SK-N-SH (cell line): ENCODE measurements around the gene ATP11C. TPM values are rescaled to one million over a fixed set of nuclear protein-coding genes. Genes with fewer than 3 reads are reported as not detected.

Experiments
- CTCF ChIA-PET: fragments of 300-600, 350-600 bp; formaldehyde crosslinking; extraction: SDS; loops from one replicate; lab custom pipeline; 2021; lab: Yijun Ruan, JAX
- POLR2A ChIA-PET: fragments of 350-600 bp; sonication (Branson Sonifier 250); formaldehyde crosslinking; extraction: SDS; loops from one replicate; lab custom pipeline; 2020; ENCODE audit warnings: antibody characterized with exemption, inconsistent platforms; lab: Yijun Ruan, JAX
- DNase-seq: peaks from one replicate; pipeline ENCODE4 v3.0.0; 2012
- H2AFZ ChIP-seq: fragments of 200-600 bp; sonication (generic); 2 replicates; pipeline ENCODE4 v1.8.1; 2016; ENCODE audit warnings: antibody characterized with exemption, mild to moderate bottlenecking, low read depth
- H3F3A ChIP-seq: fragments of 200-600 bp; sonication (generic); replicated peaks from 2 replicates; pipeline ENCODE3; 2016; ENCODE audit warnings: antibody characterized with exemption, mild to moderate bottlenecking; ENCODE audit not compliant: insufficient read depth
- H3K27ac ChIP-seq, 2 experiments: fragments of 200-500 bp in 1 of 2; fragments of 200-600 bp in 1 of 2; sonication (Bioruptor generic) in 1 of 2; sonication (generic), shearing (Covaris generic) in 1 of 2; 2 replicates each; pipeline versions ENCODE4 v1.5.1 to v1.6.1; 2014 to 2016; ENCODE audit warnings: low read depth in 2 of 2, inconsistent platforms in 1 of 2, low read length in 1 of 2, mild to moderate bottlenecking in 1 of 2, mixed read lengths in 1 of 2
- H3K27me3 ChIP-seq: fragments of 200-600 bp; sonication (generic), shearing (Covaris generic); 2 replicates; pipeline ENCODE4 v1.6.1; 2016; ENCODE audit warnings: mixed run types; ENCODE audit not compliant: insufficient read depth
- H3K36me3 ChIP-seq, 2 experiments: fragments of 200-500 bp in 1 of 2; fragments of 200-600 bp in 1 of 2; sonication (Bioruptor generic) in 1 of 2; sonication (generic) in 1 of 2; replicated peaks in 1 of 2; 2 replicates each; pipeline versions ENCODE3 to v1.5.1; 2014 to 2016; ENCODE audit warnings: low read length in 1 of 2, mild to moderate bottlenecking in 1 of 2; ENCODE audit not compliant: insufficient read depth in 2 of 2, control insufficient read depth in 1 of 2
- H3K4me1 ChIP-seq, 2 experiments: fragments of 200-500 bp in 1 of 2; fragments of 200-600 bp in 1 of 2; sonication (Bioruptor generic) in 1 of 2; sonication (generic), shearing (Covaris generic) in 1 of 2; 2 replicates each; pipeline versions ENCODE4 v1.5.1 to v1.6.1; 2014 to 2016; ENCODE audit warnings: low read depth in 1 of 2, low read length in 1 of 2, mixed run types in 1 of 2; ENCODE audit not compliant: insufficient read depth in 2 of 2, control insufficient read depth in 1 of 2
- H3K4me2 ChIP-seq: fragments of 200-600 bp; sonication (generic), shearing (Covaris generic); 2 replicates; pipeline ENCODE4 v1.6.1; 2017; ENCODE audit warnings: mixed run types
- H3K4me3 ChIP-seq, 2 experiments: fragments of 200-500 bp in 1 of 2; fragments of 200-600 bp in 1 of 2; sonication (Bioruptor generic) in 1 of 2; sonication (generic), shearing (Covaris generic) in 1 of 2; 2 replicates each; pipeline versions ENCODE4 v1.5.1 to v1.8.1; 2014 to 2016; ENCODE audit warnings: low read depth in 2 of 2, inconsistent platforms in 1 of 2, low read length in 1 of 2, mild to moderate bottlenecking in 1 of 2, mixed read lengths in 1 of 2, moderate library complexity in 1 of 2
- H3K79me2 ChIP-seq: fragments of 200-600 bp; sonication (generic); 2 replicates; pipeline ENCODE4 v1.8.1; 2017; ENCODE audit warnings: mild to moderate bottlenecking; ENCODE audit not compliant: insufficient read depth
- H3K9ac ChIP-seq: fragments of 200-600 bp; sonication (generic); 2 replicates; pipeline ENCODE4 v1.6.1; 2017; ENCODE audit warnings: mixed run types
- H3K9me2 ChIP-seq: fragments of 200-600 bp; sonication (generic); 2 replicates; pipeline ENCODE4 v1.6.1; 2017; ENCODE audit warnings: mixed run types
- H3K9me3 ChIP-seq: fragments of 200-600 bp; sonication (generic); 2 replicates; pipeline ENCODE4 v1.6.1; 2017; ENCODE audit warnings: mixed run types, mild to moderate bottlenecking, moderate library complexity
- H4K20me1 ChIP-seq: fragments of 200-600 bp; sonication (generic); 2 replicates; pipeline ENCODE4 v1.6.1; 2017; ENCODE audit warnings: mild to moderate bottlenecking, mixed run types; ENCODE audit not compliant: insufficient read depth
- ELF1 ChIP-seq: IDR thresholded peaks from 2 replicates; pipeline ENCODE4 v1.4.0; 2012
- FOXJ3 ChIP-seq: sonication (generic); formaldehyde crosslinking; IDR thresholded peaks from 2 replicates; pipeline ENCODE4 v1.5.1; 2020; ENCODE audit warnings: mild to moderate bottlenecking, missing genetic modification reagents
- RCOR1 ChIP-seq: fragments of 150-350 bp; IDR thresholded peaks from 2 replicates; pipeline ENCODE4 v1.6.1; 2017; ENCODE audit warnings: antibody characterized with exemption, low read length
- RFX5 ChIP-seq: IDR thresholded peaks from 2 replicates; pipeline ENCODE4 v1.6.1; 2012; ENCODE audit warnings: mild to moderate bottlenecking, improper control_type of control experiment, low read length
- SMC3 ChIP-seq: IDR thresholded peaks from 2 replicates; pipeline ENCODE4 v1.6.1; 2012; ENCODE audit warnings: low read depth, low read length, improper control_type of control experiment
- WGBS: methylation state at CpG from one replicate; pipeline ENCODE4 v1.1.6; 2017; ENCODE audit warnings: low lambda C conversion rate; 5-methylcytosine and 5-hydroxymethylcytosine counted together
- polyA plus RNA-seq, 3 experiments: library from polyadenylated mRNA; depleted of rRNA; stranded (reverse); fragments of >200 nt; gene quantifications; 2 replicates each; pipeline ENCODE4 v1.2.3, GENCODE V29; 2012
- TF ChIP-seq, protein P1 (sequence below): IDR thresholded peaks from 2 replicates; pipeline ENCODE4 v1.6.1; 2012; ENCODE audit warnings: mild to moderate bottlenecking, low read depth, low read length, moderate library complexity
- TF ChIP-seq, protein P2 (sequence below): IDR thresholded peaks from 2 replicates; pipeline ENCODE4 v1.4.0; 2012; ENCODE audit warnings: low read depth
- TF ChIP-seq, protein P3 (sequence below): fragments of 150-350 bp; IDR thresholded peaks from 2 replicates; pipeline ENCODE4 v1.6.1; 2017; ENCODE audit warnings: antibody characterized with exemption, low read length, low read depth, borderline replicate concordance
- TF ChIP-seq, protein P4 (sequence below): IDR thresholded peaks from 2 replicates; pipeline ENCODE4; 2012
- TF ChIP-seq, protein P5 (sequence below): IDR thresholded peaks from 2 replicates; pipeline ENCODE4 v1.4.0; 2012; ENCODE audit warnings: low read depth, borderline replicate concordance

The ATP11C gene
- polyA plus RNA-seq, 1 of the 3 experiments (the other 2 are of a cell fraction) = 18.5 TPM

DNA sequence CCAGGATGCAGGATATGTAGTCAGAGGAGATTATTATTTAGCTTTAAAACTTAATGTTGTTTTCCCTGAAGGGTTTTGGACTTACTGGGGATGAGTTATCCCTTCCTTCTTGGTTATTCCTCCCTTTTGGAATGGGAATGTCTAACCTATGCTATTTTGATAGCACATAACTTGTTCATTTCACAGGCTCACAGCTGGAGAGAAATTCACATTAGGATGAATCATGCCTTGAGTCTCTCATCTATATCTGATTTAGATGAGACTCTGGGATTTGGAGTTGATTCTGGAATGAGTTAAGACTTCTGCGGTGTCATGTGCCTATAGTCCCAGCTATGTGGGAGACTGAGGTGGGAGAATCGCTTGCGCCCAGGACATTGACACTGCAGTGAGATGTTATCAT lies 81.1 kb downstream of the ATP11C start (continued):
- TF ChIP-seq, protein P1, sequence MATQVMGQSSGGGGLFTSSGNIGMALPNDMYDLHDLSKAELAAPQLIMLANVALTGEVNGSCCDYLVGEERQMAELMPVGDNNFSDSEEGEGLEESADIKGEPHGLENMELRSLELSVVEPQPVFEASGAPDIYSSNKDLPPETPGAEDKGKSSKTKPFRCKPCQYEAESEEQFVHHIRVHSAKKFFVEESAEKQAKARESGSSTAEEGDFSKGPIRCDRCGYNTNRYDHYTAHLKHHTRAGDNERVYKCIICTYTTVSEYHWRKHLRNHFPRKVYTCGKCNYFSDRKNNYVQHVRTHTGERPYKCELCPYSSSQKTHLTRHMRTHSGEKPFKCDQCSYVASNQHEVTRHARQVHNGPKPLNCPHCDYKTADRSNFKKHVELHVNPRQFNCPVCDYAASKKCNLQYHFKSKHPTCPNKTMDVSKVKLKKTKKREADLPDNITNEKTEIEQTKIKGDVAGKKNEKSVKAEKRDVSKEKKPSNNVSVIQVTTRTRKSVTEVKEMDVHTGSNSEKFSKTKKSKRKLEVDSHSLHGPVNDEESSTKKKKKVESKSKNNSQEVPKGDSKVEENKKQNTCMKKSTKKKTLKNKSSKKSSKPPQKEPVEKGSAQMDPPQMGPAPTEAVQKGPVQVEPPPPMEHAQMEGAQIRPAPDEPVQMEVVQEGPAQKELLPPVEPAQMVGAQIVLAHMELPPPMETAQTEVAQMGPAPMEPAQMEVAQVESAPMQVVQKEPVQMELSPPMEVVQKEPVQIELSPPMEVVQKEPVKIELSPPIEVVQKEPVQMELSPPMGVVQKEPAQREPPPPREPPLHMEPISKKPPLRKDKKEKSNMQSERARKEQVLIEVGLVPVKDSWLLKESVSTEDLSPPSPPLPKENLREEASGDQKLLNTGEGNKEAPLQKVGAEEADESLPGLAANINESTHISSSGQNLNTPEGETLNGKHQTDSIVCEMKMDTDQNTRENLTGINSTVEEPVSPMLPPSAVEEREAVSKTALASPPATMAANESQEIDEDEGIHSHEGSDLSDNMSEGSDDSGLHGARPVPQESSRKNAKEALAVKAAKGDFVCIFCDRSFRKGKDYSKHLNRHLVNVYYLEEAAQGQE = no peak

DNA sequence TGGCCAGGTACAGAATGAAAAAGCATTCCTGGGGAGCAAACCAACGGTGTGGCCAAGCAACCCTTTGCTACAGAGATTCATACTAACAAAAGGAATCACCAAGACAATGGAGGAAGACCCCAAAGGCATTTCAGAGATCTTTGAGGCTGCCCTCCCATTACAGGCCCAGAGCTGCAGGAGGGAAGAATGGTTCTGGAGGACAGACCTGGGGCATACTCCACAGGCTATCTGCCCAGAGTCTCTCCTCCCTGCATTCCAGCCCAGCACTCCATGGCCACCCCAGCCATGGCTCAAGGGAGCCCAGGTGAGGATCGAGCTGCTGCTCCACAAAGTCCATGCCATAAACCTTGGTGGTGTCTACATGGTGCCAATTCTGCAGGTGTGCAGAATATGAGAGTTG lies 81.9 kb downstream of the ATP11C start:
- ChIA-PET POLR2A (no interaction called here), CTCF (interaction anchor here (1.6 kb wide), 1 partner anchor 22 kb away, joined by 3 read pairs; no protein-coding TSS in a partner anchor)
- Histone ChIP-seq H3K4me2 (no peak overlapping the region), H3K9me3 (no peaks in the 10 kb centered on the region), H3K4me3 (no peak overlapping the region), H3K79me2 (peaks cover 29% of the 10 kb centered on the region), H3K9me2 (no peaks in the 10 kb centered on the region), H4K20me1 (no peaks in the 10 kb centered on the region), H3K27me3 (no peaks in the 10 kb centered on the region), H2AFZ (no peak overlapping the region), H3F3A (peaks cover 7% of the 10 kb centered on the region), H3K4me1 (no peaks in the 10 kb centered on the region), H3K27ac (peak overlapping the region in 1 of 2 experiments; percentile 85; a peak in 2 of 4 replicates), H3K9ac (no peak overlapping the region), H3K36me3 (no peaks in the 10 kb centered on the region)
- no peak for DNase-seq
- 31% methylated on average over 2 of the region's 2 CpGs for WGBS
- TF ChIP-seq, protein P2, sequence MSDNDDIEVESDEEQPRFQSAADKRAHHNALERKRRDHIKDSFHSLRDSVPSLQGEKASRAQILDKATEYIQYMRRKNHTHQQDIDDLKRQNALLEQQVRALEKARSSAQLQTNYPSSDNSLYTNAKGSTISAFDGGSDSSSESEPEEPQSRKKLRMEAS = no peak
- no peak for TF ChIP-seq RFX5

DNA sequence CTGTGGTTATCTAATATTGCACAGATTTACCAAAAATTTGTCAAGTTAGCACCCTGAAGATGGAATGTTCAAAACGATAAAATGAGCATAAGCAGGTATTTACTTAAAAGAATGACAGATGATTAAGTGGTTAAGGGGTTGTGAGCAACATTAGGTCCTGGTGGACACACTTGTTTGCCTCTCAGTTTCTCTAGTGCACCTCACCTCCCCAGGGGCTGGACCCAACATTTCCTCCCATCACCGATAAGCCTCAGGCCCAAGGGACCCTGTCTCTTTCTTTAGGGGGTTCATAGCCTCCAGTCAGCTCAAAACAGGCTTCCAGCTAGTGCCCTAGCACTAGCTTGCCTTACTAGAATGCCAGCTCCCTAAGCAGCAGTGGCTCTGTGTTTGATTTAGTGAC lies 88.0 kb downstream of the ATP11C start:
- H3K9me2 ChIP-seq = no peaks in the 10 kb centered on the region
- DNase-seq = no peak
- H3K9ac ChIP-seq = no peak overlapping the region
- H3K4me1 ChIP-seq = peaks cover 2 to 9% of the 10 kb centered on the region in 2 experiments; a peak in 2 of 4 replicates
- peaks cover 43% of the 10 kb centered on the region for H3K79me2 ChIP-seq
- 35% methylated on average over 2 of the region's 2 CpGs for WGBS
- H4K20me1 ChIP-seq = no peaks in the 10 kb centered on the region
- H3K27me3 ChIP-seq = no peaks in the 10 kb centered on the region
- H3K4me3 ChIP-seq = no peak overlapping the region
- H3K9me3 ChIP-seq = no peaks in the 10 kb centered on the region
- H3K27ac ChIP-seq = no peak overlapping the region
- no peaks in the 10 kb centered on the region for H3F3A ChIP-seq
- no peaks in the 10 kb centered on the region for H3K36me3 ChIP-seq
- CTCF ChIA-PET = interaction anchor here (0.9 kb wide), 1 partner anchor 37 kb away, joined by 3 read pairs; no protein-coding TSS in a partner anchor
- POLR2A ChIA-PET = no interaction called here
- H3K4me2 ChIP-seq = no peak overlapping the region
- no peak for TF ChIP-seq FOXJ3 (CRISPR knock-in tag)
- no peak for TF ChIP-seq ELF1
- no peak for TF ChIP-seq RFX5
- no peak for TF ChIP-seq SMC3
- TF ChIP-seq, protein P3, sequence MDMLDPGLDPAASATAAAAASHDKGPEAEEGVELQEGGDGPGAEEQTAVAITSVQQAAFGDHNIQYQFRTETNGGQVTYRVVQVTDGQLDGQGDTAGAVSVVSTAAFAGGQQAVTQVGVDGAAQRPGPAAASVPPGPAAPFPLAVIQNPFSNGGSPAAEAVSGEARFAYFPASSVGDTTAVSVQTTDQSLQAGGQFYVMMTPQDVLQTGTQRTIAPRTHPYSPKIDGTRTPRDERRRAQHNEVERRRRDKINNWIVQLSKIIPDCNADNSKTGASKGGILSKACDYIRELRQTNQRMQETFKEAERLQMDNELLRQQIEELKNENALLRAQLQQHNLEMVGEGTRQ = no peak
- TF ChIP-seq, protein P4, sequence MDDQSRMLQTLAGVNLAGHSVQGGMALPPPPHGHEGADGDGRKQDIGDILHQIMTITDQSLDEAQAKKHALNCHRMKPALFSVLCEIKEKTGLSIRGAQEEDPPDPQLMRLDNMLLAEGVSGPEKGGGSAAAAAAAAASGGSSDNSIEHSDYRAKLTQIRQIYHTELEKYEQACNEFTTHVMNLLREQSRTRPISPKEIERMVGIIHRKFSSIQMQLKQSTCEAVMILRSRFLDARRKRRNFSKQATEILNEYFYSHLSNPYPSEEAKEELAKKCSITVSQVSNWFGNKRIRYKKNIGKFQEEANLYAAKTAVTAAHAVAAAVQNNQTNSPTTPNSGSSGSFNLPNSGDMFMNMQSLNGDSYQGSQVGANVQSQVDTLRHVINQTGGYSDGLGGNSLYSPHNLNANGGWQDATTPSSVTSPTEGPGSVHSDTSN = no peak
- TF ChIP-seq, protein P5, sequence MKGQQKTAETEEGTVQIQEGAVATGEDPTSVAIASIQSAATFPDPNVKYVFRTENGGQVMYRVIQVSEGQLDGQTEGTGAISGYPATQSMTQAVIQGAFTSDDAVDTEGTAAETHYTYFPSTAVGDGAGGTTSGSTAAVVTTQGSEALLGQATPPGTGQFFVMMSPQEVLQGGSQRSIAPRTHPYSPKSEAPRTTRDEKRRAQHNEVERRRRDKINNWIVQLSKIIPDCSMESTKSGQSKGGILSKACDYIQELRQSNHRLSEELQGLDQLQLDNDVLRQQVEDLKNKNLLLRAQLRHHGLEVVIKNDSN = no peak
- TF ChIP-seq RCOR1 = no peak
- no peak overlapping the region for H2AFZ ChIP-seq
